GM21367 (cell line): ENCODE data around the gene NACC2.

Source experiments
- ATAC-seq: cut with Tn5 transposase; IDR thresholded peaks from one replicate; pipeline ENCODE4 v1.9.1; 2021; ENCODE audit not compliant: unreplicated experiment

The NACC2 gene

DNA sequence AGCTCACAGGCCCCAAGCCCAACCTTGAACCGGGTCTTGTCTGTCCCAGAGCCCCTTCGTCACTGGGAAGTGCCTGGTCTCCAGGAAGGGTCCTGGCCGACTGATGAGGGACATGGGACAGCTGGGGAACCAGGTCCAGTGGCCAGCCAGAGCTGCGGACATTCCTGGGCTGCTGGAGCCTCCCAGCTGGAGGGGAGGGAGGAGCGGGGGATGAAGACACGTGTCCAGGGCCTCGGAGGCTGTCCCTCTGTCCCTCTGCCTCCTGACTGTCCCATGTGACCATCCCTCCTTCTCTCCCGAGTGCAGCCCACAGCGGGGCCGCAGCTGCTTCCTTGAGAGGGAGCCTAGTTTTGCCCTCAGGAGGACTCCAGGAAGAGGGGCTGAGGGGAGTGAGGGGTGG lies 92.2 kb downstream of the NACC2 start:
- no peak for ATAC-seq

- ATAC-seq: no peak
These were observed 92.9 kb downstream of the NACC2 start for GRCh38 chr9:136002215-136002614.

DNA sequence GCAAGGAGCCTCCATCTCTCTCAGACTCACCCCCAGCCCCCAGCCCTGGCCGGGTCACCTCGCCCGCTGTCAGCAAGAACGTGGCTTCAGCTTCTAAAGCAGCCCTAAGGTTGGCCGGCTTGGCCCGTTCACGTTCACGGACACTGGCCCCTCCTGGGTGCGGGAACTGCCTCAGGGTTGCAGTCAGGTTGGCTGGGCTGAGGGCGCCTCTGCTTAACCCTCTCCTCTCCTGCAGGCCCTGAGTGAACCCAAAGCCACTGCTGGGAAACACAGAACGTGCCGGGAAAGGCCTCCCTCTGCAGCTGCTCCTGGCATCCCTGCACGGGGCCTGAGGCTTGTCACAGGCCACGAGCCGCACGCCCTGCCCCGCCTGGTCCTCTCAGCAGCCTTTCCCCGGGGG lies 93.9 kb downstream of the NACC2 start:
- no peak for ATAC-seq

GRCh38 chr9:135998410-135999071 lies 96.5 kb downstream of the NACC2 start:
- ATAC-seq: no peak

- no peak for ATAC-seq
These were observed 97.1 kb downstream of the NACC2 start for GRCh38 chr9:135998016-135998380.

- no peak for ATAC-seq
These were observed 97.7 kb downstream of the NACC2 start for GRCh38 chr9:135997090-135998015.

- no peak for ATAC-seq
These were observed 99.3 kb downstream of the NACC2 start for GRCh38 chr9:135995816-135996215.

- ATAC-seq: no peak
These were observed 100.4 kb downstream of the NACC2 start for GRCh38 chr9:135994501-135995192.

GRCh38 chr9:135993765-135994500 lies 101.2 kb downstream of the NACC2 start:
- no peak for ATAC-seq

DNA sequence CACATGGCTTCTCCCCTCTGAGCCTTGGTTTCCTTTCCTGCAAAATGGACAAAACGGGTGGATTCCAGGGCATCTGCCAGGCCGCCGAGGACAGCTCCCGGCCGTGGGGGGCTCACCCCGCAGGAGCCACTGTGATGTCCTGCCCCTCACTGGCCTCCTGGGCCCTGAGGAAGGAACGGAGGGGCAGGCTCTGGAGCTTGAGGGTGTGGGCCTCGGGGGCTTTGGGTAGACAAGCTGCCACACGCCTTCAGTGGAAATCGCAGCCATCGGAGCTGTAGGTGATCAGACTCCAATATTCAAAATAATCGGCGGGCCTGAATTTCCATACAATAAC lies 101.7 kb downstream of the NACC2 start:
- no peak for ATAC-seq

GRCh38 chr9:135992486-135993408 lies 102.3 kb downstream of the NACC2 start:
- no peak for ATAC-seq

- no peak for ATAC-seq
These were observed 103.3 kb downstream of the NACC2 start for GRCh38 chr9:135991771-135992170.

DNA sequence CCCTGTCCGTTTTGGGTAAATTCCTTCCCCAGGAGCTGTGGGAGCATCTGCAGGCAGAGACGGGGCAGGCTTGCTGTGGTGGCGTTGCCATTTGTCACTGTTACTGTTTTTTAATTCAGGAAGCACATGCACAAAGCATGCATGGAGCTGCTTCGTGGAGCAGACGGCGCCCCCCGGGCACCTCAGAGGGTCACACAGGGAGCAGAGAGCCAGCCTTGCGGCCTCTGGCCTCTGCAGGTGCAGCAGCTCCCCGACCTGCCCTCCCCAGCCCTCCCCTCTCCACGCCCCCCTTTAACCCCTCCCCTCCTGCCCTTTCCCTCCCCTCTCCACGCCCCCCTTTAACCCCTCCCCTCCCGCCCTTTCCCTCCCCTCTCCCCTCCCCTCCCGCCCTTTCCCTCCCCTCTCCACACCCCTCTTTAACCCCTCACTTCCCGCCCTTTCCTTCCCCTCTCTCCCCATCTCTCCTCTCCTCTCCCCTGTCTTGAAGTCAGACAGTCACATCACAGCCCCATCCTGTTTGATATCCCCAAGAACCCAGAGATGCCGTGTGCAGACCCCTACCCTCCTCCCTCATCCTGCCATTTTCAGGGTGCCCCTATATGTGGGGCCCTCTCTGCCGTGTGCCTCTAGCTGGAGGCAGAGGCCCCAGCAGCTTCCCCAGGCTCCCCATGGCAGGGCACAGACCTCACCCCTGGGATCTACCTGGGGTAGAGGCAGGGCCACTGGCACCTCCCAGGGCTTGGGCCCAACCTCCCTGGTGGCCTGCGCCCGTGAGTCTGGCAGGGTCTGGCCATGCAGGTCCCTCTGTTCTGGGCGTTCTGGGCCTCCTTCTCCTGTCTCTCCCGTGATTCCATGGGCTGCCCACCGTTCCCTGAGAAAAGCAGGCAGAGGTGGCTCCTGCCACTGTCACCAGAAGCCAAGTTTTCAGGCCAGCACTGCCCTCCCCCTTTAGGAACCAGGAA lies 104.3 kb downstream of the NACC2 start:
- ATAC-seq: no peak

GRCh38 chr9:135989722-135990467 lies 105.2 kb downstream of the NACC2 start:
- no peak for ATAC-seq

- no peak for ATAC-seq
These were observed 105.9 kb downstream of the NACC2 start for GRCh38 chr9:135989157-135989556.

DNA sequence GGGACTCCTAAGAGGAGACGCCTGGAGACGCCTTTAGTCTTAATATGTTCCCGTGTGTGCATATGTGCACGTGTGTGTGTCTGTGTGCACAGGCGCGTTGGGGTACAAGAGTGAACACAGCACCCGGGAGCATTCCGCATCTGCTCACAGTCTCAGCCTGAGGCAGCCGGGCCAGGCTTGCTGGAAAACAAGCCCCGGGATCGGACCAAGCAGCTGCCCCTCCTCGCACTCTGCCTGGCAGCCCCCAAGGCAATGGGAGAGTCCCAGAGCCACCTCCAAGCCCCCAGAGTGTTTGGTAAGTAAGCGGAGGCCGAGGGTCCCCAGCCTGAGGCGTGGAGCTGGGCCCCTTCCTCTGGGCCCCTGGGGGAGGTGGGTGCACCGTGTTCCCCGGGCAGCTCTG lies 106.6 kb downstream of the NACC2 start:
- ATAC-seq: no peak

DNA sequence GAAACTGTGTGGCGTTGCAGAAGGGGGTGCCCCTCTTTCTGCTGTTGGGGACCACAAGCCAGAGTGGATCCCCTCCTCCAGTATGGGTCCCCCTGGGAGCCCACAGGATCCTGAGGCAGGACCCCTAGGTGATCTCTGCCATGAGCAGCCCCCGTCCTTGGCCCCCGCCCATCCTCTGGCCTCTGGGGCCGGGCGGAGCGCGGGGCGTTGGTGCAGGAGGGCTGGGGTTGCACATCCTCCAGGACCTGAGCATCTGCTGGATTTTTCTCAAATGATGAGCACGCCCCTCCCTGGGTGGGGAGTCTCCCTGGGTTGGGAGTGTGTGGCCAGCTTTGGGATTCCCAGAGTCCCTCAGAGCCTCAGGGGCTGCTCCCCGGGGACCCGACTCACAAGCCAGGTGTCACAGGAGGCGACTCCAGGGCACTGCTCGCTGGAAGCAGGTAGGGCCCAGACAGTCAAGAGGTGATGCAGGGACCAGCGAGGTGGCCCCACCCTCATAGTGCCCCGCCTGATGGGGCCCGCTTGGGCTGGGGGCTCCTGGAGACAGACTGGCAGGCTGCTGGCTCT lies 107.2 kb downstream of the NACC2 start:
- ATAC-seq: no peak

- no peak for ATAC-seq
These were observed 108.5 kb downstream of the NACC2 start for GRCh38 chr9:135986605-135987004.
